HepG2 (cell line): ENCODE measurements around the gene SHC1. TPM values are rescaled to one million over a fixed set of nuclear protein-coding genes. Genes with fewer than 3 reads are reported as not detected.

ENCODE experiments used
- ATF3 ChIP-seq: sonication (generic); formaldehyde crosslinking; IDR thresholded peaks from 2 replicates; pipeline ENCODE4 v1.4.0; 2020; ENCODE audit warnings: missing genetic modification reagents
- BRD4 ChIP-seq: sonication (generic); formaldehyde crosslinking; IDR thresholded peaks from 2 replicates; pipeline ENCODE4 v1.4.0; 2020; ENCODE audit warnings: missing genetic modification reagents
- DDIT3 ChIP-seq: sonication (generic); formaldehyde crosslinking; IDR thresholded peaks from 2 replicates; pipeline ENCODE4 v1.4.0; 2020; ENCODE audit warnings: mild to moderate bottlenecking, missing genetic modification reagents
- DNMT1 ChIP-seq: sonication (generic); formaldehyde crosslinking; IDR thresholded peaks from 2 replicates; pipeline ENCODE4 v1.5.1; 2020; ENCODE audit warnings: mild to moderate bottlenecking, missing genetic modification reagents
- ELF3 ChIP-seq: IDR thresholded peaks from 2 replicates; pipeline ENCODE4 v1.6.1; 2016; ENCODE audit warnings: missing genetic modification reagents, missing compliant biosample characterization
- FOXO1 ChIP-seq: sonication (generic); formaldehyde crosslinking; IDR thresholded peaks from 2 replicates; pipeline ENCODE4 v1.4.0; 2020; ENCODE audit warnings: missing genetic modification reagents
- HES4 ChIP-seq: sonication (generic); formaldehyde crosslinking; IDR thresholded peaks from 2 replicates; pipeline ENCODE4 v1.9.0; 2021; ENCODE audit warnings: mild to moderate bottlenecking, missing genetic modification reagents, borderline replicate concordance
- ISL2 ChIP-seq: sonication (generic); formaldehyde crosslinking; IDR thresholded peaks from 2 replicates; pipeline ENCODE4 v1.5.0; 2020; ENCODE audit warnings: missing genetic modification reagents
- NCOA1 ChIP-seq: sonication (generic); formaldehyde crosslinking; IDR thresholded peaks from 2 replicates; pipeline ENCODE4 v1.9.0; 2021; ENCODE audit warnings: missing genetic modification reagents
- NFYC ChIP-seq: IDR thresholded peaks from 2 replicates; pipeline ENCODE4 v1.6.1; 2016; ENCODE audit warnings: missing genetic modification reagents, missing compliant biosample characterization
- PRPF4 ChIP-seq: fragments of 200-400 bp; formaldehyde crosslinking; IDR thresholded peaks from 2 replicates; pipeline ENCODE4 v1.6.1; 2016; ENCODE audit warnings: low read length, low read depth; ENCODE audit not compliant: poor library complexity, severe bottlenecking
- RBM22 ChIP-seq: fragments of 200-400 bp; formaldehyde crosslinking; optimal IDR thresholded peaks from 2 replicates; pipeline ENCODE3; 2017; ENCODE audit warnings: mild to moderate bottlenecking, low read length, moderate library complexity
- RCOR2 ChIP-seq: IDR thresholded peaks from 2 replicates; pipeline ENCODE4 v1.6.1; 2016; ENCODE audit warnings: missing biosample characterization, missing genetic modification reagents
- SMARCC2 ChIP-seq: fragments of 450-650 bp; IDR thresholded peaks from 2 replicates; pipeline ENCODE4 v1.6.1; 2017; ENCODE audit warnings: antibody characterized with exemption, mild to moderate bottlenecking
- SYNCRIP ChIP-seq: fragments of 200-400 bp; formaldehyde crosslinking; IDR thresholded peaks from 2 replicates; pipeline ENCODE4 v1.6.1; 2018; ENCODE audit warnings: mild to moderate bottlenecking, low read depth, low read length; ENCODE audit not compliant: insufficient read depth
- TERF1 ChIP-seq: sonication (generic); formaldehyde crosslinking; IDR thresholded peaks from 2 replicates; pipeline ENCODE4 v1.8.0; 2022; ENCODE audit warnings: mild to moderate bottlenecking, missing genetic modification reagents, moderate library complexity
- U2AF2 ChIP-seq: fragments of 200-400 bp; formaldehyde crosslinking; IDR thresholded peaks from 2 replicates; pipeline ENCODE4 v1.6.1; 2017; ENCODE audit warnings: low read depth, mild to moderate bottlenecking, low read length
- YEATS2 ChIP-seq: sonication (generic); formaldehyde crosslinking; IDR thresholded peaks from 2 replicates; pipeline ENCODE4 v1.4.0; 2020; ENCODE audit warnings: missing genetic modification reagents, borderline replicate concordance
- ZBTB26 ChIP-seq: IDR thresholded peaks from 2 replicates; pipeline ENCODE4 v1.6.1; 2016; ENCODE audit warnings: missing compliant biosample characterization, missing genetic modification reagents, borderline replicate concordance
- ZFP36L2 ChIP-seq: sonication (generic); formaldehyde crosslinking; IDR thresholded peaks from 2 replicates; pipeline ENCODE4 v1.4.0; 2020; ENCODE audit warnings: missing genetic modification reagents
- ZNF382 ChIP-seq: sonication (generic); formaldehyde crosslinking; IDR thresholded peaks from 2 replicates; pipeline ENCODE4 v1.5.0; 2020; ENCODE audit warnings: missing genetic modification reagents, mild to moderate bottlenecking, borderline replicate concordance
- ZNF496 ChIP-seq: sonication (generic); formaldehyde crosslinking; IDR thresholded peaks from 2 replicates; pipeline ENCODE4 v1.8.1; 2023; ENCODE audit warnings: mild to moderate bottlenecking, moderate library complexity, missing genetic modification reagents; ENCODE audit not compliant: insufficient replicate concordance
- ZNF547 ChIP-seq: sonication (generic); formaldehyde crosslinking; IDR thresholded peaks from 2 replicates; pipeline ENCODE4 v1.5.1; 2020; ENCODE audit warnings: mild to moderate bottlenecking, missing genetic modification reagents
- ZNF737 ChIP-seq: sonication (generic); formaldehyde crosslinking; IDR thresholded peaks from 2 replicates; pipeline ENCODE4 v1.5.0; 2020; ENCODE audit warnings: missing genetic modification reagents, mild to moderate bottlenecking, borderline replicate concordance
- ZNF746 ChIP-seq: sonication (generic); formaldehyde crosslinking; IDR thresholded peaks from 2 replicates; pipeline ENCODE4 v1.8.0; 2022; ENCODE audit warnings: mild to moderate bottlenecking, missing genetic modification reagents
- ZNF768 ChIP-seq: sonication (generic); formaldehyde crosslinking; IDR thresholded peaks from 2 replicates; pipeline ENCODE4 v1.4.0; 2020; ENCODE audit warnings: missing genetic modification reagents
- ZNF777 ChIP-seq: sonication (generic); formaldehyde crosslinking; IDR thresholded peaks from 2 replicates; pipeline ENCODE4 v1.4.0; 2020; ENCODE audit warnings: missing genetic modification reagents
- polyA plus RNA-seq, 8 experiments: library from polyadenylated mRNA; depleted of rRNA in 3 of 8; stranded (reverse) in 7 of 8; unstranded in 1 of 8; fragments of >200 nt; fragmentation: Illumina TruSeq in 4 of 8; extraction: Trizol in 4 of 8; gene quantifications; 2 replicates each; pipeline versions ENCODE4 v1.2.1 to v1.2.3, GENCODE V29; 2011 to 2016; ENCODE audit warnings: low read depth in 4 of 8, missing spikeins in 1 of 8, mixed read lengths in 1 of 8; ENCODE audit not compliant: insufficient read depth in 1 of 8
- total RNA-seq, 5 experiments: library from RNA; depleted of rRNA; stranded (reverse); fragments of >200 nt; fragmentation: Illumina TruSeq; extraction: Trizol; gene quantifications; 2 replicates each; pipeline ENCODE4 v1.2.3, GENCODE V29; 2016; ENCODE audit warnings: low read depth in 1 of 5

The SHC1 gene
- total and polyA plus RNA-seq, 2 of the 13 experiments (the other 11 are each of a cell fraction or from before 2014, with no cell fraction given): 52.0 to 137 TPM

- TF ChIP-seq SYNCRIP: no peak
- peak; percentile 81 for TF ChIP-seq ATF3 (CRISPR knock-in tag)
- no peak for TF ChIP-seq NFYC (CRISPR knock-in tag)
- no peak for TF ChIP-seq PRPF4
- TF ChIP-seq ZNF496 (CRISPR knock-in tag): no peak
- no peak for TF ChIP-seq ZFP36L2 (CRISPR knock-in tag)
- no peak for TF ChIP-seq DDIT3
- TF ChIP-seq RBM22: no peak
- no peak for TF ChIP-seq RCOR2 (CRISPR knock-in tag)
- TF ChIP-seq ZNF382 (CRISPR knock-in tag): no peak
- no peak for TF ChIP-seq U2AF2
- TF ChIP-seq ZBTB26 (CRISPR knock-in tag): no peak
- no peak for TF ChIP-seq TERF1
- peak; percentile 98 for TF ChIP-seq NCOA1
- TF ChIP-seq YEATS2 (CRISPR knock-in tag): no peak; the same call in 1 of the 2 replicates
- TF ChIP-seq ZNF737 (CRISPR knock-in tag): no peak
- TF ChIP-seq FOXO1 (CRISPR knock-in tag): peak; percentile 51; the same call in 1 of the 2 replicates
- TF ChIP-seq ZNF777 (CRISPR knock-in tag): no peak
- no peak for TF ChIP-seq BRD4
- TF ChIP-seq ZNF746: peak; percentile 99
- no peak for TF ChIP-seq SMARCC2
- TF ChIP-seq HES4 (CRISPR knock-in tag): no peak
- TF ChIP-seq DNMT1 (CRISPR knock-in tag): no peak
- peak; percentile 67; the same call in 1 of the 2 replicates for TF ChIP-seq ZNF547 (CRISPR knock-in tag)
- 0 out of 2 replicates have a peak, but pooled peaks have one; percentile 11 for TF ChIP-seq ZNF768 (CRISPR knock-in tag)
- TF ChIP-seq ELF3 (CRISPR knock-in tag): peak; percentile 35; the same call in 1 of the 2 replicates
- TF ChIP-seq ISL2 (CRISPR knock-in tag): peak; percentile 76; the same call in 1 of the 2 replicates
Measured at GRCh38 chr1:155000726-155001424, 30.3 kb upstream of the SHC1 start (continued).
